Erythroblast (primary cell): ENCODE results near the gene TAF8.

Experiments
- DNase-seq, 2 experiments: peaks; one replicate each; lab custom pipeline; 2025; lab: John Stamatoyannopoulos, UW
- GATA1 ChIP-seq: IDR thresholded peaks from 2 replicates; pipeline ENCODE4 v1.6.1; 2011; ENCODE audit warnings: low read depth, mild to moderate bottlenecking, control low read depth, low read length, moderate library complexity
- POLR2A ChIP-seq: IDR thresholded peaks from 2 replicates; pipeline ENCODE4 v1.6.1; 2011; ENCODE audit warnings: mild to moderate bottlenecking, low read length

TAF8 gene

GRCh38 chr6:42059743-42060142 lies 9.4 kb downstream of the TAF8 start:
- TF ChIP-seq POLR2A = no peak
- no peak for TF ChIP-seq GATA1
- DNase-seq = no peak

DNA sequence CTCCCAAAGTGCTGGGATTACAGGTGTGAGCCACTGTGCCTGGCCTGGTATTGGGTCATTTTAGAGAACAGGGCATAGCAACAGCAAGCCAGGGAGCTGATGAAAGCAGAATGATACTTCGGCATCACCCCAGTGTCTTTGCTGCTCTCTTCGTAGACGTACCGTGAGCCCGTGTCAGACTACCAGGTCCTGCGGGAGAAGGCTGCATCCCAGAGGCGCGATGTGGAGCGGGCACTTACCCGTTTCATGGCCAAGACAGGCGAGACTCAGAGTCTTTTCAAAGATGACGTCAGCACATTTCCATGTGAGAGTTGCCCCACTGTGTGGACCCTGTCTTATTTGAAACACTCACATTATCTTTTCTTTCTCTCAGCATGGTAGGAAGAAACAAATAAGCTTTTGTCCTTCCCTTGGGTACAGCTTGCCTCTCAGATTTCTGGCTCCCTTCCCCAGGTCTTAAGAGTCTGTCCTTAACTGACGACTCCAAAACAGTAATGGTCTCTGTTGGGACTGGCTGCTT lies 15.9 kb downstream of the TAF8 start:
- no peak for DNase-seq
- TF ChIP-seq POLR2A = no peak
- no peak for TF ChIP-seq GATA1

- DNase-seq = no peak
- TF ChIP-seq GATA1 (no peak), POLR2A (no peak)
These were observed 17.8 kb downstream of the TAF8 start for GRCh38 chr6:42068173-42068572.

DNA sequence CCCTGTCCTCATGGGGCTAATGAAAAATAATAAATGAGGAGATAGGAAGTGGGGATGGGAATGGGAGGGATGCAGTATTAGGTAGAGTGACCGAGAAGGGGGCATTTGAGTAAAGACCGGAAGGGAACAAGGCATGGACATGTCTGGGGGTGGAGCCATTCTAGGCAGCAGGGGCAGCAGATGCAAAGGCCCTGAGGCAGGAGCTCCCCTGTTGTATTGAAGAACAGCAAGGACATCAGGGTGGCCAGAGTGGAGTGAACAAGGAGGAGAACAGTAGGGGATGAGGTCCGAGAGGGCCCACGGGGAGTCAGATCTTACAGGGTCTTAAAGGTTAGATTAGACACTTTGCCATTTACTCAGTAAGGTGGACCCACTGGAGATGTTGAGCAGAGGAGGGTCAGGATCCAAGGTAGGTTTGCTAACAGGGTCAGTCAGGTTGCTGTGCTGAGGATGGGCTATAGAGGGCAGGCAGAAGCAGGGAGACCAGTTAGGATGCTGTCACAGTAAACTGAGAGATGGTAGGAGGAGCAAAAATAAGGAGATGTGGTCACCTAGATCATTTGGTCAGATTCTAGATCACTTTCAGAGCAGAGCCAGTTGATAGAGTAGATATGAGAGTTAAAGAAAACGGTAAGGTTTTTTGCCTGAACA lies 18.7 kb downstream of the TAF8 start:
- no peak for DNase-seq
- TF ChIP-seq GATA1 = no peak

- no peak for DNase-seq
- TF ChIP-seq GATA1 (no peak), POLR2A (no peak)
These were observed 21.7 kb downstream of the TAF8 start for GRCh38 chr6:42071881-42072583.

DNA sequence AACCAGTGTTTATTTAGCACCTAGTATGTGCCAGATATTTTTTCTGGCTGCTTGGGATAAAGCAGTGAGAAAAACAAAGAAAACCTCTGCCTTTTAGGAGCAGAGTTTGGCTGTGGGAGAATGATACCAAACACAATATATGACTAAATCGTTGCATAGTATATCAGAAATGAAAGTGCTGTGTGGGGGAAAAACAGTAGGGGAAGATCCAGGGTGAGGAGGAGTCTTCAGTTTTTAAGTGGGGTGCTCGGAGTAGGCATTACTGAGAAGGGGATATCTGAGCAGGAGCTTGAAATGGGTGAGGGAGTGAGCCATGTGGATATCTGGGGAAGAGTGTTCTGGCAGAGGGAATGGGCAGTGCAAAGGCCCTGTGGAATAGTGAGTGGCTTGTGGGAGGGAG lies 23.0 kb downstream of the TAF8 start:
- TF ChIP-seq POLR2A = no peak
- no peak for TF ChIP-seq GATA1
- no peak for DNase-seq

DNA sequence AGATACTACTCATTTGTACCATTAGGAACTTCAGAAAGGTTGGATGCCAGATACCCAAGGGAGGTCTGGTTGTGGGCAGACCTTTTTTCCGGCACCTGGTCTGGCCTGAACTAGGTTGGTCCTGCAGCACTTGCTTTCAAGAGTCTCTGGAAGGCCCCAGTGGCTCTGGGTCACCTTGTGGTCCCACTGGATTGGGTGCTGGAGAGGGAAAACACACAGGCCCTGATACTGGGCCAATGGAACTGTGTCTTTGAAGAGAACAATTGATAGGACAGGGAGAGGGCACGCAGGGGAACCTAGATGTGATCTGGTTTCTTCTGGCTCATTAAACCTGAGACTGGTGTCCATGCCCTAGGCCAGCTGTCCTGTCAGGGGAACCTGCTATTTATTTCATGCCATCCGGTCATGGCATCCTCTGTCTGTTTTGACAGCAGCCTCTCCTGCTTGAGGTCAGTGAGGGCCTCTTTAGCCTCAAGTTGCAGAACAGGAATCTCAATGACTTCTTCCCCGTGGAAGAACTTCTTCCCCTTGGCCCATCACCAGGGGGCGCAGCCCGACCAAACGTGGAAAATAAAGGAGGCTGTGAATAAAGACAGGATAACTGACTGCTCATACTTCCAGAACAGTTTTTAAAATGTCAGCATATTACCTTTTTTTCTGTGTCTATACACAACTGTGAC lies 25.0 kb downstream of the TAF8 start:
- DNase-seq = peak; percentile 71 to 85
- TF ChIP-seq GATA1 (no peak), POLR2A (no peak)

DNA sequence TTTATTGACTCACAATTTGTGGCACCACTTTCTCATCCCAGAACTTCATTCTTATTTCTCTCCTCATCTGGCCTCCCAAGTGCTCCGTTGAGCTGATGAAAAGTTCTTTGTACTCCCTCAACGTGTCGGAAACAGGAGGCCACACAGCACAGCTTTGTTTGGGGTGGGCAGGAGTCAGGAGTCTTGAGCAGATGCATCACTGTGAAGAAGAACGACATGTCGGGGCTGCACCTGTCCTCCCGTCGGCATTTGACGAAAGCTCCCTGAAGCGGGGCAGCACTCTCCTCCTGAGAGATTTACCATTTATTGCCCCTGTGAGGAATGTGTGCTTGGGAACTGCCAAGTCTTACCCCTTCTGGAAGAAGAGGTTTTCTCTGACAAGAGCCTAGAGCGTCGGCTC lies 28.1 kb downstream of the TAF8 start:
- no peak for DNase-seq
- no peak for TF ChIP-seq GATA1
- no peak for TF ChIP-seq POLR2A

- no peak for TF ChIP-seq GATA1
- TF ChIP-seq POLR2A = no peak
- no peak for DNase-seq
These were observed 29.7 kb downstream of the TAF8 start for GRCh38 chr6:42079941-42080464.

DNA sequence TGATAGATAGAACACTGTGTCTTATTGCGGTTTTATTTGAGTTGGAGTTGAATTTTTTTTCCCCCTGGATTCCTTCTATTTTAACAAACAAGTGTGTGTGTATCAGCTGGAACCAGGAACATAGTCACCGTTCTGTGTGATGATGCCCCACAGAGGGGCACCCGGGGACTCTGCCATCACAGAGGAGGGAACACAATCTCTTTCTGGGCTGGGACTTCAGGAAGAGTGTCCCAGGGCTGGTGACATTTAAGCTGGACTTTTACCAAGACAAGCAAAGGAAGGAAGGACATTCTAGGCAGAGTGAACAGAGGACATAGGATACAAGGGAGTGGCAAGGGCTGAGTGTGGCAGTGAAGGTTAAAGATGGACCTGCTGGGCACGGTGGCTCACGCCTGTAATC lies 33.2 kb downstream of the TAF8 start:
- DNase-seq = no peak
- TF ChIP-seq POLR2A = no peak
- TF ChIP-seq GATA1 = no peak

DNA sequence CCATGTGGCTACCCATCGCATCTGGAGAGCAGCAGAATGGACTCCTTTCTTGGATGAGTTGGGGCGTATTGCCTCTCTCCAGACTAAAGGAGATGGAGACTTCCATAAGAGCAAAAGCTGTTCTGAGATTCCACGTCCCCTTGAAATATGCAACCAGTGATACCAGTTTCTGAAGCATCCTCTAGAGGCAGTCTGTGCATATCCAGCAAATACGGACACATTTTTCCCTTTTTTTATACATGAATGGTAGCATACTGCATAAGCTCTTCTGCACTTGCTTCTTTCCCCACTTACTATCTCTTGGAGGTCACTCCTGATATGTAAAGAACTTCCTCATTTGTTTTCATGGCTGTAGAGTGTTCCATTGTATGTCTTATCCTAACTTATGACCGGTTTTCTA lies 34.6 kb downstream of the TAF8 start:
- DNase-seq = no peak

GRCh38 chr6:42086046-42087035 lies 36.0 kb downstream of the TAF8 start:
- no peak for TF ChIP-seq POLR2A
- no peak for TF ChIP-seq GATA1
- DNase-seq = no peak

More for the DNA sequence above, 34.6 kb downstream of the TAF8 start:
- TF ChIP-seq GATA1 (no peak), POLR2A (no peak)

DNA sequence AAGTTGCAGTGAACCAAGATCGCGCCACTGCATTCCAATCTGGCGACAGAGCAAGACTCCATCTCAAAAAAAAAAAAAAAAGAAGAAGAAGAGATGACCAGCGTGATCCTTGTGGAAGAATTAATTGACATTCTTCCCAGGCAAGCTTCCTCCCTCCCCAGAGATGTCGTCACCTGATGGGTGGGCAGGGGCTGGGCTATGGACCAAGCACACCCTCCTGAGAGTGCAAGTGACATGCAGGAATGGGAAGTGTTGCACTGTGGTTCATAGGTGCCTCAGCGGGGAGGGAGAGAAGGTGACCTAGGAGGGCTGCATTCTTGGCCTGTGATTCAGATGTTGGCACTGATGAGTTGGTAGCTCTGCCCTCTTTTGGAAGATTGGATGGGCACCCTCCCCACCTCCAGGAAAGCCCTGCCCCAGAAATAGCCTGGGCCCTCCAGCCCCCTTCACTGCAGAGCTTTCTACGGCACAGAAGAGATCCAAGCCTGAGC lies 37.8 kb downstream of the TAF8 start:
- DNase-seq = no peak
- TF ChIP-seq GATA1 = no peak
- no peak for TF ChIP-seq POLR2A
